A549 (cell line): Measurements from ENCODE around the gene RXRA.

Experiments
- EP300 ChIP-seq, 2 experiments: fragments of >200 bp; sonication (Bioruptor Twin); formaldehyde crosslinking; IDR thresholded peaks; 2 replicates in 1 of 2; 3 replicates in 1 of 2; pipeline ENCODE4 v1.6.1; 2016 to 2017
- POLR2A ChIP-seq: IDR thresholded peaks from 2 replicates; pipeline ENCODE4 v1.6.1; 2012; ENCODE audit warnings: mild to moderate bottlenecking, low read length
- TF ChIP-seq, protein P1 (sequence below): fragments of >200 bp; sonication (Bioruptor Twin); formaldehyde crosslinking; IDR thresholded peaks from 3 replicates; pipeline ENCODE4 v1.5.1; 2016

DNA sequence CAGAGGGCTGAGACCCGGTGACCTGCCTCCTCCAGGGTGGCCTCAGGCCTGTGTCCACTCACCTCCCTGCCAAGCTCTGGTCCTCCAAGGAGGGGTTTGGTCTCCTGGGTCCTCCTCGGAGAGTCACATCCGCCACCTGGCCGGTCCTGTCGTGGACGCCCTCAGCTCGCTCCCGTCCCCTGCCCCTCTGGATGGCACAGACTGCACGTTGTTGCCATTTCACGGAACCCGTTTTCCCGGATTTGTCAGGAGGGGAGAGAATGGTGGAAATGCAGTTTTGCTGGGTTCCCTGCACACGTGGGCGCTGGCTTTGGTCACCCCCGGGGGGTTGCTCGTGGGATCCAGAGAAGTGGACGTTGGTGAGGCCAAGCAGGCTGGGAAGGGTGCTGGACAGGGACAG lies 62.7 kb downstream of the RXRA start:
- TF ChIP-seq EP300 (IDR thresholded peaks at IDR 0.05) = no peak
- TF ChIP-seq, protein P1, sequence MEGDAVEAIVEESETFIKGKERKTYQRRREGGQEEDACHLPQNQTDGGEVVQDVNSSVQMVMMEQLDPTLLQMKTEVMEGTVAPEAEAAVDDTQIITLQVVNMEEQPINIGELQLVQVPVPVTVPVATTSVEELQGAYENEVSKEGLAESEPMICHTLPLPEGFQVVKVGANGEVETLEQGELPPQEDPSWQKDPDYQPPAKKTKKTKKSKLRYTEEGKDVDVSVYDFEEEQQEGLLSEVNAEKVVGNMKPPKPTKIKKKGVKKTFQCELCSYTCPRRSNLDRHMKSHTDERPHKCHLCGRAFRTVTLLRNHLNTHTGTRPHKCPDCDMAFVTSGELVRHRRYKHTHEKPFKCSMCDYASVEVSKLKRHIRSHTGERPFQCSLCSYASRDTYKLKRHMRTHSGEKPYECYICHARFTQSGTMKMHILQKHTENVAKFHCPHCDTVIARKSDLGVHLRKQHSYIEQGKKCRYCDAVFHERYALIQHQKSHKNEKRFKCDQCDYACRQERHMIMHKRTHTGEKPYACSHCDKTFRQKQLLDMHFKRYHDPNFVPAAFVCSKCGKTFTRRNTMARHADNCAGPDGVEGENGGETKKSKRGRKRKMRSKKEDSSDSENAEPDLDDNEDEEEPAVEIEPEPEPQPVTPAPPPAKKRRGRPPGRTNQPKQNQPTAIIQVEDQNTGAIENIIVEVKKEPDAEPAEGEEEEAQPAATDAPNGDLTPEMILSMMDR = no peak
- TF ChIP-seq POLR2A = no peak
